ENCODE data around the gene CSMD2.

The CSMD2 gene

GRCh38 chr1:33849211-33849610, 315.8 kb downstream of the CSMD2 start:
- TF ChIP-seq, protein P1, sequence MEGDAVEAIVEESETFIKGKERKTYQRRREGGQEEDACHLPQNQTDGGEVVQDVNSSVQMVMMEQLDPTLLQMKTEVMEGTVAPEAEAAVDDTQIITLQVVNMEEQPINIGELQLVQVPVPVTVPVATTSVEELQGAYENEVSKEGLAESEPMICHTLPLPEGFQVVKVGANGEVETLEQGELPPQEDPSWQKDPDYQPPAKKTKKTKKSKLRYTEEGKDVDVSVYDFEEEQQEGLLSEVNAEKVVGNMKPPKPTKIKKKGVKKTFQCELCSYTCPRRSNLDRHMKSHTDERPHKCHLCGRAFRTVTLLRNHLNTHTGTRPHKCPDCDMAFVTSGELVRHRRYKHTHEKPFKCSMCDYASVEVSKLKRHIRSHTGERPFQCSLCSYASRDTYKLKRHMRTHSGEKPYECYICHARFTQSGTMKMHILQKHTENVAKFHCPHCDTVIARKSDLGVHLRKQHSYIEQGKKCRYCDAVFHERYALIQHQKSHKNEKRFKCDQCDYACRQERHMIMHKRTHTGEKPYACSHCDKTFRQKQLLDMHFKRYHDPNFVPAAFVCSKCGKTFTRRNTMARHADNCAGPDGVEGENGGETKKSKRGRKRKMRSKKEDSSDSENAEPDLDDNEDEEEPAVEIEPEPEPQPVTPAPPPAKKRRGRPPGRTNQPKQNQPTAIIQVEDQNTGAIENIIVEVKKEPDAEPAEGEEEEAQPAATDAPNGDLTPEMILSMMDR (IDR thresholded peaks at IDR 0.05; ENCODE audit: borderline replicate concordance, insufficient read depth, low read depth, low read length), result no peak
- H3K4me3 ChIP-seq (ENCODE audit: low read depth, low read length), result no peak overlapping the region

DNA sequence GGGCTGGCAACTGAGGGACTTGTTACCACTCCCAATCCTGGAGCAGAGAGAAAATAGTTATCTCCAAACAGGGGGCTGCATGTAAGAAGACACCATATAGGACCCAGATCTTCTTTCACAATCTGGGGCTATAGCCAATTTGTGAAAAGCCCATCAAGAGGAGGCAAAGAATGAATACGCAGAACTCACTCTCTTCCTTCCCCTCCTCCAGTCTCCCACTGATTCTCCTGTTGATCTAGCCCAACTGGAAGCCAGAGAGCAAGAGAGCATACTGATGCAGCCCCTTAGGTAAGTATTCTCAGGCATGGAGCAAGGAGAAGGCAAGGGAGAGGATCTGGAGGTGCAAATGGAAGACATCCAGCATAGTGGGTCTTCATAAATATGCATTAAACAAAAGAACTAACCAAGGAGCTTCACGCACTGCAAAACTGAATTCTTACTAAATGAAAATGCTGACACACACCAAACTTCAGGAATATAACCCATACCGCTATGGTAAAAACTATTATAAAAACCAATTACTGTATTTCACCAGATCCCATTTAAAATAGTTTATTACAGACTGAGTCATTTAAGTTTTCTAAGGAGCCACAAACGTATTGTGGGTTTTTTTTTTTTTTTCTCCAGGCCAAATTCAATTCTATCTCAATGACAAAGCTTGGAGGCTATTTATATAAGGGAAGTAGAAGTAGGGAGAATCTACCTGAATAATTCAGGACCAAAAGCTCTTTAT, 316.7 kb downstream of the CSMD2 start:
- no peak overlapping the region for H3K4me3 ChIP-seq (ENCODE audit: low read depth, low read length)
- TF ChIP-seq, protein P1 (IDR thresholded peaks at IDR 0.05; ENCODE audit: borderline replicate concordance, insufficient read depth, low read depth, low read length), result no peak

DNA sequence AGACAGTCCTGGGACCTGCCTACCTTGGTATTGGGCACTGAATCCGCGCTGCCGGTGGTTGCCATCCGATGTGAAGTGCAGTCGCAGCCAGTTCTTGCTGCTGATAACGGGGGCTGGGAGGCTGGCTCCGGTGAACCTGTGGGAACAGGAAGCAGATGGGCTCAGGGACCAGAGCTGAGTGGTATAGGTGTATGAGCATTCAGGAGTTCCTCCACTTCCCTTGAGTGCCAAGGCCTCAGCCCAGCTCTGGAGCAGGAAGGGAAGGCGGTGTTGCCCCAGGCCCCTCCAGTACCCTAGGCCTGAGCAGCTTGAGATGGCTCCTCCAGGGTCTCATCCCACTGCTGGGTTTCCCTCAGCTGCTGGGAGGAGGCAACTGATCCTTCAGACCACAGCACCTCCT, 318.2 kb downstream of the CSMD2 start:
- TF ChIP-seq, protein P1 (IDR thresholded peaks at IDR 0.05; ENCODE audit: borderline replicate concordance, insufficient read depth, low read depth, low read length), result no peak

DNA sequence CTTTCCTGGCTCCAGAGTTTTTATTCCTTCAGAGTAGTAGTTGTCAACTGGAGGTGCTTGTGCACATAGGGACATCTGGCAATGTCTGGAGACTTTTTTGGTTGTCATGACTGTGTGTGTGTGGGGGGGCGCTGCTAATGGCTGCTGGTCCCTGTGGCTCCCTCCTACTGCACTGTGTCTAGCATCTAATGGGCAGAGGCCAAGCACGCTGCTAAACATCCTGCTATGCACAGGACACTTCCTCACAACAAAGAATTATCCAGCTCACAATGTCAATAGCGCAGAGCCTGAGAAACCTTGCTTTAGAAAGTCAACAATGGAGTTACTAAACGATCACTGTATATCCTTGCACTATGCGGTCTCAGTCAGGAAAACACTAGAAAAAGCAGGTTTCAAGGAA, 320.9 kb downstream of the CSMD2 start:
- TF ChIP-seq, protein P1 (IDR thresholded peaks at IDR 0.05; ENCODE audit: borderline replicate concordance, insufficient read depth, low read depth, low read length), result no peak
- H3K4me3 ChIP-seq (ENCODE audit: low read depth, low read length), result no peak overlapping the region

More for the DNA sequence above, 318.2 kb downstream of the CSMD2 start:
- no peak overlapping the region for H3K4me3 ChIP-seq (ENCODE audit: low read depth, low read length)

- no peak overlapping the region for H3K4me3 ChIP-seq (ENCODE audit: low read depth, low read length)
- TF ChIP-seq, protein P1 (IDR thresholded peaks at IDR 0.05; ENCODE audit: borderline replicate concordance, insufficient read depth, low read depth, low read length), result no peak
Measured at GRCh38 chr1:33842348-33842747, 322.7 kb downstream of the CSMD2 start.

DNA sequence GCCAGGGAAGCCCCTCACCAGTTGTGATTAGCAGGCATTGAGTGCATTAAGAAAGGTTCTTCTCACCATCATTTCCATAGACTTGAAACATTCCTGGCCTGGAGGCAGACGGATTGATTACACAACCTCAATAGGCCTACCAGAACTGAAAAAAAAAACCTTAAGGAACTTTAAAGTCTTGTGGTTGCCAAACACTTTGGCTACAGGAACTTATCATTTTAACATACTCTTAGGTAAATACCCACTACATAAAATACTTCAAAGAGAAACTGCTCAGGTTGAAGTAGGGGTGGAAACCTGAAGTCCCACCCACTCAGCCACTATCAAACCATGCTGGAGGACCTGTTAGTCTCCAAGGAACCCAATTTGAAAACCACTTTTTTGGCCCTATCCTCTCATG, 323.5 kb downstream of the CSMD2 start:
- TF ChIP-seq, protein P1 (IDR thresholded peaks at IDR 0.05; ENCODE audit: borderline replicate concordance, insufficient read depth, low read depth, low read length), result no peak
- no peak overlapping the region for H3K4me3 ChIP-seq (ENCODE audit: low read depth, low read length)

GRCh38 chr1:33837635-33838034, 327.4 kb downstream of the CSMD2 start:
- TF ChIP-seq, protein P1 (IDR thresholded peaks at IDR 0.05; ENCODE audit: borderline replicate concordance, insufficient read depth, low read depth, low read length), result no peak
- H3K4me3 ChIP-seq (ENCODE audit: low read depth, low read length), result no peak overlapping the region

All from GM12875 (cell line).